GM12872 (cell line): ENCODE data around the gene AKT1S1.
A peak's percentile ranks its signal among the peaks of the same experiment; 100 is the strongest.

Experiments used
- TF ChIP-seq, protein P1 (sequence below): IDR thresholded peaks from 3 replicates; pipeline ENCODE4 v1.5.1; 2011; ENCODE audit warnings: low read depth, mild to moderate bottlenecking, low read length, moderate library complexity; ENCODE audit not compliant: insufficient read depth

Gene AKT1S1

GRCh38 chr19:49862391-49863253, 14.5 kb downstream of the AKT1S1 start:
- TF ChIP-seq, protein P1, sequence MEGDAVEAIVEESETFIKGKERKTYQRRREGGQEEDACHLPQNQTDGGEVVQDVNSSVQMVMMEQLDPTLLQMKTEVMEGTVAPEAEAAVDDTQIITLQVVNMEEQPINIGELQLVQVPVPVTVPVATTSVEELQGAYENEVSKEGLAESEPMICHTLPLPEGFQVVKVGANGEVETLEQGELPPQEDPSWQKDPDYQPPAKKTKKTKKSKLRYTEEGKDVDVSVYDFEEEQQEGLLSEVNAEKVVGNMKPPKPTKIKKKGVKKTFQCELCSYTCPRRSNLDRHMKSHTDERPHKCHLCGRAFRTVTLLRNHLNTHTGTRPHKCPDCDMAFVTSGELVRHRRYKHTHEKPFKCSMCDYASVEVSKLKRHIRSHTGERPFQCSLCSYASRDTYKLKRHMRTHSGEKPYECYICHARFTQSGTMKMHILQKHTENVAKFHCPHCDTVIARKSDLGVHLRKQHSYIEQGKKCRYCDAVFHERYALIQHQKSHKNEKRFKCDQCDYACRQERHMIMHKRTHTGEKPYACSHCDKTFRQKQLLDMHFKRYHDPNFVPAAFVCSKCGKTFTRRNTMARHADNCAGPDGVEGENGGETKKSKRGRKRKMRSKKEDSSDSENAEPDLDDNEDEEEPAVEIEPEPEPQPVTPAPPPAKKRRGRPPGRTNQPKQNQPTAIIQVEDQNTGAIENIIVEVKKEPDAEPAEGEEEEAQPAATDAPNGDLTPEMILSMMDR = peak; percentile 20; the same call in 1 of the 3 replicates

- TF ChIP-seq, protein P1 = no peak
Observed at GRCh38 chr19:49861541-49862378, 15.4 kb downstream of the AKT1S1 start.

GRCh38 chr19:49861107-49861506, 16.0 kb downstream of the AKT1S1 start:
- TF ChIP-seq, protein P1 = no peak

GRCh38 chr19:49860336-49861102, 16.6 kb downstream of the AKT1S1 start:
- TF ChIP-seq, protein P1 = no peak

- TF ChIP-seq, protein P1 = no peak
Observed at GRCh38 chr19:49859682-49860335, 17.3 kb downstream of the AKT1S1 start.

DNA sequence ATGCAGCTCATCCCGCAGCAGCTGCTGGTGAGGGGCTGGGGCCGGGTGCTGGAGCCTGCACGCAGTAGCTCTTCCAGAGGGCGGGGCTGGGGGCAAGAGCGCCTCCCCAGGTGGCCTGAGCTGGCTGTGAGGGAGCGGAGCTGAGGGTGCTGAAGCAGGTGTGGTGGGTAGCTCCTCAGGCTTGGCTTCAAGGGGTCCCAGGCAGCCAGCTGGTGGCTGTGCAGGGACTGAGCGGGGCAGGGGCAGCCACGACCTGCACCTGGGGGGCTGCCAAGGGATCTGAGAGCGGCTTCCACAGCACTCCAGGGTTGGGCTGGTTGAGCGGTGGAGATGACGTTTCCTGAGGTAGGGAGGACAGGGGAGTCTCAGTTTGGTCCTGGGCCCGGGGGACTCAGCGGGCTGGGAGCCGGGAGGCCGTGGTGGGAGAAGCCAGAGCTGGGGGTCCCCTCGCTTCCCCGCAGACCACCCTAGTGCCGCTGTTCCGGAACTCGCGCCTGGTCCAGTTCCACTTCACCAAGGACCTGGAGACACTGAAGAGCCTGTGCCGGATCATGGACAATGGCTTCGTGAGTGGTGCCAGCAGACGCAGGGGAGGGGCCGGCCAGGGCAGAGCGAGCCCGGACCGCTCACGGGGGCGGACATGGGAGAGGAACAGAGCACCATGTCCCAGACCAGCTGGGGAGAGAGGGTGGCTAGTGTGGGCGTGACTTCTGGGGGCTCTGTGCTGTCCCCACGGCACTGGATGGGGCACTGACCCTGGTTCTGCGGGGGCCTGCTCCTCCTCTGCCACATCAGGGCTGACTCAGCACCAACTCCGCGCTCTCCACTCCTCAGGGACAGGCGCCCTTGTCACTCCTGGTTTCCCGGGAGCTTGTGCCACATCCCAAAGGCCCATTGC, 18.8 kb downstream of the AKT1S1 start:
- TF ChIP-seq, protein P1 = no peak
